ENCODE data around the gene UCN.

DNA sequence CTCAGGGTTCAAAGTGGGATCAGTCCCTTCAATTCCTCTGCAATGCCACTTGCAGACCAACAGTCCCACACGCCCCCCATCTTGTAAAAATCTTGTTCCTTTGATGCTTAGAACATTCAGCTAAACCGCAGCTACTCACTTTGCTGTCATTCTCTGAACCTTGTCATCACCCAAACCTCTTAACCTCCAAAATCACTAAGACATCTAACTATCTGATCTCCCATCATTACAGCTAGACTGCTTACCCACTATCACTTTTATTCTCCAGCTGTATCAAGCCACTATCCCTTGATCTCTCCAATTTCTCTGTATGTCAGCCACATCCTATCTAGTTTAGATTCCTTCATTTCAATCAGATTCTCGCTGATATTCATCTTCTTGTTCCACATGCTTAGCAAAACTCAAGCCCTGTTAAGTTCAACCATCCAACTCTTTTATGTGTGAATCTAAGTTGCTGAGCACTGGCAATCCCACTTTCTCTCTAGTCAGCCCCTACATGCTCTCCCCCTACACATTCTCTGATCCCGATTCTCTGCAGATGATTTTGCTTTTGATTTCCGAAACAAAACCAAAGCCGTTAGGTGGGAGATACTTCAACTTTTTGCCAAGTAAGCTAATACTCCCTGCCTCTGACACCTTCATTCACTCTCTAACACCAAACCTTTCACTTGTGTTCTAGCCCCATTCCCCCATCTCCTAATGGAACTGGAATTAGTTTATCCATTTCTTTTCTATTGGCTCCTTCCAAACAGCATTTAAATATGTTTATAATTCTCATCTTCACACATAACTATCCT lies 43.8 kb upstream of the UCN start:
- no peak for TF ChIP-seq CTCF (conservative IDR thresholded peaks at IDR 0.05; ENCODE audit: low read length)
- no peak for TF ChIP-seq EZH2phosphoT487 (IDR thresholded peaks at IDR 0.05; ENCODE audit: borderline replicate concordance)
